ENCODE results near the gene CCN5.
"Not testable (repeated sequence)": the region's sequence is repeated elsewhere in the genome, so short reads cannot be mapped to it uniquely, and the experiment has no call there.

CCN5 gene, protein sequence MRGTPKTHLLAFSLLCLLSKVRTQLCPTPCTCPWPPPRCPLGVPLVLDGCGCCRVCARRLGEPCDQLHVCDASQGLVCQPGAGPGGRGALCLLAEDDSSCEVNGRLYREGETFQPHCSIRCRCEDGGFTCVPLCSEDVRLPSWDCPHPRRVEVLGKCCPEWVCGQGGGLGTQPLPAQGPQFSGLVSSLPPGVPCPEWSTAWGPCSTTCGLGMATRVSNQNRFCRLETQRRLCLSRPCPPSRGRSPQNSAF

GRCh38 chr20:44714701-44715498, at the start of gene CCN5:
Gene CCN5 (plus strand): TSS chr20:44715369. CDS start chr20:44715391, 22 bp downstream.
- no peak for DNase-seq (ENCODE audit: low read depth)

- DNase-seq (ENCODE audit: low read depth), result no peak
Observed at GRCh38 chr20:44666066-44666465, 49.1 kb upstream of the CCN5 start.

GRCh38 chr20:44670851-44671250, 44.3 kb upstream of the CCN5 start:
- not testable (repeated sequence) for DNase-seq (ENCODE audit: low read depth)

GRCh38 chr20:44671541-44671940, 43.6 kb upstream of the CCN5 start:
- peak; percentile 51 for DNase-seq (ENCODE audit: low read depth)

DNA sequence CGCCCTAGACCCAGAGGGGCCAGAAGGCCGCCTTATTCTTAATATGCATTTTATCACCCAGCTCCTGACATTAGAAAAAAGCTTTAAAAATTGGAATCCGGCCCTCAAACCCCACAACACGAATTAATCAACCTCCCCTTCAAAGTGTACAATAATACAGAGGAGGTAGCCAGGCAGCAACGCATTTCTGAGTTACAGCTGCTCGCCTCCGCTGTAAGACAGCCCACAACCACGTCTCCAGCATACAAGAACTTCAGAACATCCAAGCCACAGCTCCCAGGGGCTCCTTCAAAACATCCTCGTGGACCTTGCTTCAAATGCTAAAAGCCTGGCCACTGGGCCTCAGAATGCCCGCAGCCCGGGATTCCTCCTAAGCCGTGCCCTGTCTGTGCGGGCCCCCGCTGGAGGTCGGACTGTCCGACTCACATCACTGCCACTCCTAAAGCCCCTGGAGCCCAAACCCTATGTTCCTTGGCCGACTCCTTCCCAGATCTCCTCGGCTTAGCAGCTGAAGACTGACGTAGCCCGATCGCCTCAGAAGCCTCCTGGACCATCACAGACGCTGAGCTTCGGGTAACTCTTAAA, 42.8 kb upstream of the CCN5 start:
- DNase-seq (ENCODE audit: low read depth), result not testable (repeated sequence)

GRCh38 chr20:44678242-44678641, 36.9 kb upstream of the CCN5 start:
- DNase-seq (ENCODE audit: low read depth), result no peak

GRCh38 chr20:44678990-44679611, 36.1 kb upstream of the CCN5 start:
- no peak for DNase-seq (ENCODE audit: low read depth)

GRCh38 chr20:44681796-44682566, 33.2 kb upstream of the CCN5 start:
- DNase-seq (ENCODE audit: low read depth), result no peak

DNA sequence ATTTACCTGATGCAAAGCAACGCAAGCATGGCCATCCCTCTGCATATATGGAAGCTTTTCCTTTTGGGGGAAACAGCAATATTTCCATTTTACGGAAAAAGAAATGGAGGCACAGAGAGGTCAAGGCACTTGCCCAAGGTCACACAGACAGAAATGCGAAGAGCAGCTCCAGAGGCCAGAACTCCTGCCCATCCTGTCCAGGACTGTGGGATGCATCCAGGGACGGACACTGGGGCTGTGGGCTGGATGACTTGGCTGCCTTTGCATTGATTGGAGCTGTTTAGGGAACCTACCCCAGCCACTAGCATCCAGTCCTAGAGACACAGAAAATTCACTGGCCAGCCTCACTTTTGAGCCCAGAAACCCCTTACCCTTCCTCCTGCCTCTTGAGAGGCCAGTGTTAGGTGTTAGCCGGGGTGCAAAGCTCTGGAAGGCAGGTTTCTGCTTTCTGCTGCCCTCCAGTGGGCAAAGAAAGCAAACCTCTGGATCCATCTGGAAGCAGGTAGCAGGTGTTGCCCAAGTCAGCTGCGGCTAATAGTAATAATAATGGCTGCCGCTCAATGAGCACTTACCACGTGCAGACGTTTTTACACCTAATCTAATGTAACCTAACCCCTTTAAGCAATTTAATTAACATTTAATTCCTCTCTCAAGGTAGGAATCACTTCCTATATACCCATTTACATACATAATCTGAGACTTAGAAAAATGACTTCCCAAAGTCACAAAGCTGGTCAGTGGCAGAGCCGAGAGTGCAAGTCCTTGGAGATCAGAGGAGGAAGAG, 31.7 kb upstream of the CCN5 start:
- peak; percentile 32 for DNase-seq (ENCODE audit: low read depth)

- DNase-seq (ENCODE audit: low read depth), result no peak
Observed at GRCh38 chr20:44684047-44684967, 30.9 kb upstream of the CCN5 start.

DNA sequence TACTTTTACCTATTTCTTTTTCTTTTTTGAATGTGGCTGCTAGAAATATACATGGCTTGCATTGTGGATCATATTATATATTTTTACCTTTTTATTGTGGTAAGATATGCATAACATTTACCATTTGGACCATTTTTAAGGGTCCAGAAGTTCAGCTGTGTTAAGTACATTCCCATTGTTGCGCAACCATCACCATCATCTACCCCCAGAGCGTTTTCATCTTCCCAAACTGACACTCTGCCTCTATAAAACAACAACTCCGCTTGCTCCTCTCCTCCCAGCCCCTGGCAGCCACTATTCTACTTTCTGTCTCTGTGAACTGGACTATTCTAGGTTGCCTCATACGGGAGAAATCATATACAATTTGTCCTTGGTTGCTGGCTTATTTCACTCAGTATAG, 28.2 kb upstream of the CCN5 start:
- DNase-seq (ENCODE audit: low read depth), result no peak

DNA sequence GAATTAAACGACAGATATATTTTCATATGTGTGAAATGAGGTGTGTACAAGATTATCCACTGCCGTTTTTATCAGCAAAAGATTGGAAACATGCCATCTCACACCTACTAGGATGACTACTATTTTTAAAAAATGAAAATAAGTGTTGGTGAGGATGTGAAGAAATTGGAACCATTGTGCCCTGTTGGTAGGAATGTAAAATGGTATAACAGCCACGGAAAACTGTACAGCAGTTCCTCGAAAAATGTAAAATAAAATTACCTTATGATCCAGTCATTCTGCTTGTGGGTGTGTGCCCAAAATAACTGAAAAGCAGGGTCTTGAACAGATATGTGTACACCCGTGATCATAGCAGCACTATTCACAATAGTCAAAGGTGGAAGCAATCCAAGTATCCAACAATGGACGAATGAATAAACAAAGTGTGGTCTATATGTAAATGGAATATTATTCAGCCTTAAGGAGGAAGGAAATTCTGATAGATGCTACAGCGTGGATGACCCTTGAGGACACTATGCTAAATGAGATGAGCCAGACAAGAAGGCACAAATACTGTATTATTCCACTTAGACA, 27.0 kb upstream of the CCN5 start:
- DNase-seq (ENCODE audit: low read depth), result no peak

DNA sequence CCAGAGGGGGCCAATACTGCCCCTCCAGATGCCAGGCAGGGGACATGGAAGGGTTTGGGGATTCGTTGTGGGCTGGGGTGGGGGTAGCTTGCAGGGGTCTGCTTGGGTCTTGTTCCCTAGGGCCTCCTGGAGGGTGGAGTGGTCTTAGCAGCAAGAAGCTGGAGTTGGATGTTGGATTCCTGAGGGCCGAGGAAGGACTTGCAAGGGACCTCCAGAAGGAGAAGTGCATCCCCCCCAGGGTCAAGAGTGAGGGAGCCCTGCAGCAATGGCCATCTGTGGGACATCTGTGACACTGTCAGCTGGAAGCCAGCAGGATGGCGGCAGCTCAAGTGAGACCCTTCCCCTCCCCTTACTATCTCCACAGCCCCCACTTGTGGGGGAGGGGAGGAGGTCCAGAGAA, 25.4 kb upstream of the CCN5 start:
- DNase-seq (ENCODE audit: low read depth), result no peak

DNA sequence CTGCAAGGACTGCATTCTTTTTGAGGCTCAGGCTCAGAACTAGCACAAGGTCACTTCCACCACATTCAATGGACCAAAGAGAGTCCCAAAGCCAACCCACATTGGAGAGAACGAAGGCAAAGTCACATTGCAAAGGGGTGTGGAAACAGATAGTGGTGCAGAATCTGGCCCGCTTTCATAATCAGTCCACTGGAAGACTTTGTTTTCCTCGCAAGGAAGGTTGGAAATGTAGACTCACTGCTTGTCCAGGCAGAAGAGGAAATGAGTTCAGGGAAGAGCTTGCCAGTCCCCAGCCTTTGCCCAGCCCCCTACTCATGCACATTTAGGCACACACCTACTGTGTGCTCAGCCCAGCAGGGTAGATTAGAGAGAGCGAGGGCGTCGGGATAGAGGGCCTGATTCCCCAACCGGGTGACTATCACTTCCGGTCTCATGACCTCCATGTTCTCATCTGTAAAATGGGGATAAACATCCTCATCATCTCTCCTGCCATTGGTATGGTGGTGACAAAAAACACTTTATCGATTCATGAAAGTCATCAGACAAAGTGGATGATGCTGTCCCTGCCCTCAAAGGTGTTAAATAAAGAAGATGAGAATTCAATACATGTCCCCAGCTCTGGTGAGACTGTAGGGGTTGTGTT, 24.3 kb upstream of the CCN5 start:
- DNase-seq (ENCODE audit: low read depth), result no peak

GRCh38 chr20:44691424-44692423, 23.4 kb upstream of the CCN5 start:
- no peak for DNase-seq (ENCODE audit: low read depth)

- DNase-seq (ENCODE audit: low read depth), result no peak
Observed at GRCh38 chr20:44692932-44693480, 22.2 kb upstream of the CCN5 start.

GRCh38 chr20:44693627-44694026, 21.5 kb upstream of the CCN5 start:
- no peak for DNase-seq (ENCODE audit: low read depth)

GRCh38 chr20:44694159-44694558, 21.0 kb upstream of the CCN5 start:
- no peak for DNase-seq (ENCODE audit: low read depth)

Data from activated T-helper 9 cell treated with anti-CD3 and anti-CD28 coated beads, Interleukin-2, amount 50 U/mL, for 16 hours (primary cell).